Measurements from ENCODE around the gene DCLRE1B.

Gene DCLRE1B

DNA sequence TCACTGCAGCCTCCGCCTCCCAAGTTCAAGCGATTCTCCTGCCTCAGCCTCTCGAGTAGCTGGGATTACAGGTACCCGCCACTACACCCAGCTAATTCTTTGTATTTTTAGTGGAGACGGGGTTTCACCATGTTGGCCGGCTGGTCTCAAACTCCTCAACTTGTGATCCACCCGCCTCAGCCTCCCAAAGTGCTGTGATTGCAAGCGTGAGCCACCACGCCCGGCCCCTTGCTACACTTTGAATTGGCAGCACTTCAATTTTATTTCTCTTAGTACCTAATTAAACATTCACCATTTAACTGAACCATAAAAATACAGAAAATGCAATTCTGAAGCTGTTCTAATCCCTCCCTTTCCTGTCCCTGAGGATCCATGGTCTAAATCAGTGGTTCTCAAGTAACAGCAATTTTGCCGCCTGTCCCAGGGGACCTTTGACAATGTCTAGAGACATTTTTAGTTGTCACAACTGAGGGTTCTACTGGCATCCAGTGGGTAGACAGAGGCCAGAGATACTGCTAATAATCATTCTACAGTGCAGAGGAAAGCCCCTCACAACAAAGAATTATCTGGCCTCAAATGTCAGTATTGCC lies 13.4 kb upstream of the DCLRE1B start:
- TF ChIP-seq, protein P1, sequence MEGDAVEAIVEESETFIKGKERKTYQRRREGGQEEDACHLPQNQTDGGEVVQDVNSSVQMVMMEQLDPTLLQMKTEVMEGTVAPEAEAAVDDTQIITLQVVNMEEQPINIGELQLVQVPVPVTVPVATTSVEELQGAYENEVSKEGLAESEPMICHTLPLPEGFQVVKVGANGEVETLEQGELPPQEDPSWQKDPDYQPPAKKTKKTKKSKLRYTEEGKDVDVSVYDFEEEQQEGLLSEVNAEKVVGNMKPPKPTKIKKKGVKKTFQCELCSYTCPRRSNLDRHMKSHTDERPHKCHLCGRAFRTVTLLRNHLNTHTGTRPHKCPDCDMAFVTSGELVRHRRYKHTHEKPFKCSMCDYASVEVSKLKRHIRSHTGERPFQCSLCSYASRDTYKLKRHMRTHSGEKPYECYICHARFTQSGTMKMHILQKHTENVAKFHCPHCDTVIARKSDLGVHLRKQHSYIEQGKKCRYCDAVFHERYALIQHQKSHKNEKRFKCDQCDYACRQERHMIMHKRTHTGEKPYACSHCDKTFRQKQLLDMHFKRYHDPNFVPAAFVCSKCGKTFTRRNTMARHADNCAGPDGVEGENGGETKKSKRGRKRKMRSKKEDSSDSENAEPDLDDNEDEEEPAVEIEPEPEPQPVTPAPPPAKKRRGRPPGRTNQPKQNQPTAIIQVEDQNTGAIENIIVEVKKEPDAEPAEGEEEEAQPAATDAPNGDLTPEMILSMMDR (IDR thresholded peaks at IDR 0.05), result no peak

DNA sequence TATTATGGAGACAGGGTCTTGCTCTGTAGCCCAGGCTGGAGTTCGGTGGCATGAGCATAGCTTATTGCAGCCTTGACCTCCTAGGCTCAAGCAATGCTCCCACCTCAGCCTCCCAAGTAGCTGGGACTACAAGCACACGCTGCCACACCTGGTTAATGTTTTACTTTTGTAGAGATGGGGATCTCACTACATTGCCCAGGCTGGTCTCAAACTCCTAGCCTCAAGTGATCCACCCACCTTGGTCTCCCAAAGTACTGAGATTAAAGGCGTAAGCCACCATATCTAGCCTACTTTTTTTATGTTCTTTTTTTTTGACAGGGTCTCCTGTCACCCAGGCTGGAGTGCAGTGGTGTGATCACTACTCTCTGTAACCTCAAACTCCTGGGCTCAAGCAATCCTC lies 11.9 kb upstream of the DCLRE1B start:
- TF ChIP-seq, protein P1 (IDR thresholded peaks at IDR 0.05), result no peak

DNA sequence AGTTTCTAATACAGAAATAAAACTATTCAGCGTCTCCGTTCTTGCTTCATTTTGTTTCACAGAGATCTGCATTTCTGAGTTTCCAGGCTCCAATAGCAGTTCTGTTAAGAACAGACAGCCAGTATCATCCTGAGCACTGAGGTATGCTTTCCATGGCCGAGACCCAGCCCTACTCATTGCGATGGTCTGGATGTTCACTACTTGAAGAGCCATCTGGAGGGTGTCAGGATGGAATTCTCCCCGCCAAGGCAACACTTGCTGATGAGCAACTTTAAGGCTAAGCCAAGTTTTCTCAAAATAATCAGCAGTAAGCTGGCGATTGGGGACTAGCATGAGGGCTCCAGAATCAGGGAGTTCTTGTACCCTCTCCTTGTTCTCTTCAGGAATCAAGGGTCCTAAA lies 10.0 kb upstream of the DCLRE1B start:
- TF ChIP-seq, protein P1 (IDR thresholded peaks at IDR 0.05), result no peak

DNA sequence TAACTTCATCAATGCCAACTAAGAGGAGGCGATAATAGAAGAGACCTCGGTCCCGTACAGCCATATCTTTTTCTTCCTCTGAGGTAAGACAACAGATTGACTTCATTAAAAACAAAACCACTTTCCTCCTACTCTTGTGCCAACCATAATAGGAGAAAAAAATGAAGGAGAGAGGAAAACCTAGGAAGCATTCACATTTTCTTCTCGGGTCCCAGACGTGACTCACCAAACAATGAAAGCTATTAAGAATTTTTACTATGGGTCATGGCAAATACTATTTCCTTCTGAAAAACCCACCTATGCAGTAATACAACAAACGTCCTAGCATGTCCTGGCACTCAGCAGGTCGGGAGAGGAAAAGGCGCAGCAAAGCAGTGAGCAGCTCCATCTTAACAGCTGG lies 9.2 kb upstream of the DCLRE1B start:
- TF ChIP-seq, protein P1 (IDR thresholded peaks at IDR 0.05), result no peak

DNA sequence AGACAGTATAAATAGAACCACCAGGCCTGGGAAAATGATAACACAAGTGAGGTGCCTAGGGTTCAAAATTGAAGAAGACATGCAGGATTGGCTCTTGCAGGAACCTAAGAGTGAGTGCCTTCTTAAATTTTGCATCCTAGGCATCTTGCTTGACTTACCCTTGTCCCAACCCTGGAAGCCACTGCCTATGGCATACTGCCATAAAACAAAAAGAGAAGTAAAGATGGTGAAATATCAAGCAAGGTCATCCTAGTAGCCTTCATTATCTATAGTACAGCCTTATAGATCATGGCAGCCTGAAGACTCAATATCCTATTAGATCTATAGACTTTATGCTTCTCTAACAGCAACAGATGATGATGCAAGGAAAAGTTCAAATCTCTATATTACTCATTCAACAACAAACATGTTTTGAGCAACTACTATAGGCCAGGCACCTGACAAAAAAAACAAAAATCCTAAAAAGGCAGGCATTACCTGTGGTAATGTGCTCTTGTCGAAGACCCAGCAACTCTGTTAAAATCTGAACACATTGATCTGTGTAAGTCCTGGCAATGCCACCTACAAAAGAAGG lies 6.8 kb upstream of the DCLRE1B start:
- TF ChIP-seq, protein P1 (IDR thresholded peaks at IDR 0.05), result no peak

DNA sequence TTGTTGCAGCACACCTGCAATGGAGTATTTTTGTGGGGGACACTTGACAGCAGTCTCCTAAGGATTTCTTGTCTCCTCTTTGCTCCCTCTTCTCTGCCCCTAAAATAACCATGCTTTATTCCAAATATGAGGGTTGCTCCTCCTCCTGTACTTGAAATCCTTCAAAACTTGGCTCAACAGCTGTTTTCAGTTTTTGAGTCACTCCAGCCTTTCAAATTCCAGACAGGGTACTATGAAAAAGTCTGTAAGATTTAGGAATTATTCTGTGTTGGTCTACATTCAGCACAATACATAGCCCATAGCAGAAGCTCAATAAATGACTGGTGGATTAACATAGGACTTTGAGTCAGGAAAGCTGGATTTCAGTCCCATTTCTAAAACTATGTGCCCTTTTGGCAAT lies 6.0 kb upstream of the DCLRE1B start:
- TF ChIP-seq, protein P1 (IDR thresholded peaks at IDR 0.05), result no peak

DNA sequence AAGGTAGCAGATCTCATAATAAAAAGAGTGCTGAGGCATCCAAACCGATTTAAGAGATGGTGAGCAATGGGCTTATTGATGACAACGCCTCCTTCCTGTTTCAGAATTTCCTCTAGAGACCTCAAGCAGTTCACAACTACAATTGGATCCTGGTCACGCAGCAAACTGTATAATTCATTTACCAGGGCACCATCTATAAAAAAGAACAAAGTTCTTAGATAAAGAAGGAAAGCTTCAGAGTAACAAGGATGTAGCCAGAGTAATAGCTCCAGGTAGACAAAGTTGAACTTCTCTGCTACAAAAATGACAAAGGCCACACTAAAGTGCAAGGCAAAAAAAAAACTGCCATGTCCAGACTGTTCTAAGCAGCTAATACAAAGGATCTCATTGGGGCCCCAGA lies 3.9 kb upstream of the DCLRE1B start:
- TF ChIP-seq, protein P1 (IDR thresholded peaks at IDR 0.05), result no peak

All from LNCAP (cell line).